Activated T-cell treated with anti-CD3 and anti-CD28 coated beads, Interleukin-2, amount 50 U/mL, for 72 hours (primary cell): Measurements from ENCODE around the gene MAN2A2. TPM values are rescaled to one million over a fixed set of nuclear protein-coding genes. Genes with fewer than 3 reads are reported as not detected.
"Not testable (repeated sequence)": the region's sequence is repeated elsewhere in the genome, so short reads cannot be mapped to it uniquely, and the experiment has no call there.

Experiments used
- ATAC-seq, 2 donors: fragments of 150-1000 bp; cut with Tn5 transposase; replicated peaks in 1 of 2; 2 replicates each; pipeline ENCODE4 v1.10.0; 2021; ENCODE audit warnings: moderate library complexity in 2 of 2, mild to moderate bottlenecking in 1 of 2
- DNase-seq, 2 donors: peaks; one replicate each; pipeline ENCODE4 v3.0.0; 2021 to 2022; ENCODE audit warnings: mixed read lengths in 1 of 2
- H3K27ac Mint-ChIP-seq: one replicate; pipeline ENCODE4 v1.8.0; 2022; ENCODE audit warnings: mild to moderate bottlenecking, moderate library complexity, mixed read lengths
- H3K27me3 Mint-ChIP-seq: one replicate; pipeline ENCODE4 v1.8.0; 2022; ENCODE audit warnings: low read depth, mixed read lengths
- H3K36me3 Mint-ChIP-seq, 2 donors: one replicate each; pipeline ENCODE4 v1.8.0; 2022; ENCODE audit warnings: mixed read lengths in 2 of 2, mild to moderate bottlenecking in 1 of 2; ENCODE audit not compliant: insufficient read depth in 2 of 2
- H3K4me1 Mint-ChIP-seq: one replicate; pipeline ENCODE4 v1.8.0; 2022; ENCODE audit warnings: low read depth, mixed read lengths
- H3K4me3 Mint-ChIP-seq, 2 donors: one replicate each; pipeline ENCODE4 v1.8.0; 2022; ENCODE audit warnings: mild to moderate bottlenecking in 2 of 2, mixed read lengths in 2 of 2, moderate library complexity in 2 of 2
- H3K9me3 Mint-ChIP-seq, 2 donors: one replicate each; pipeline ENCODE4 v1.8.0; 2022; ENCODE audit warnings: mixed read lengths in 2 of 2
- total RNA-seq, 2 donors: library from RNA; stranded (reverse); gene quantifications; one replicate each; pipeline ENCODE4 v1.2.3, GENCODE V29; 2022

Gene MAN2A2
- total RNA-seq, 2 donors from 2014 or later = 159 to 190 TPM

GRCh38 chr15:90906181-90906849 is 3.2 kb downstream of the MAN2A2 start:
- Mint-ChIP-seq H3K4me1 (peaks cover 26% of the 10 kb centered on the region), H3K36me3 (peaks cover 5 to 25% of the 10 kb centered on the region in 2 donors), H3K27me3 (no peaks in the 10 kb centered on the region), H3K9me3 (no peaks in the 10 kb centered on the region), H3K27ac (no peak overlapping the region), H3K4me3 (no peak overlapping the region)
- ATAC-seq = no peak
- peak in 1 of 2 donors; percentile 4 for DNase-seq

- peaks cover 18% of the 10 kb centered on the region for H3K4me1 Mint-ChIP-seq
- no peak overlapping the region for H3K4me3 Mint-ChIP-seq
- no peaks in the 10 kb centered on the region for H3K27me3 Mint-ChIP-seq
- ATAC-seq = no peak
- DNase-seq = no peak
- no peaks in the 10 kb centered on the region for H3K9me3 Mint-ChIP-seq
- H3K27ac Mint-ChIP-seq = no peak overlapping the region
- H3K36me3 Mint-ChIP-seq = peaks cover 5 to 25% of the 10 kb centered on the region in 2 donors
Measured at GRCh38 chr15:90907051-90907660, 4.1 kb downstream of the MAN2A2 start.

- Mint-ChIP-seq H3K4me1 (peaks cover 18% of the 10 kb centered on the region), H3K27me3 (no peaks in the 10 kb centered on the region), H3K4me3 (no peak overlapping the region), H3K27ac (no peak overlapping the region), H3K9me3 (no peaks in the 10 kb centered on the region), H3K36me3 (peaks cover 5 to 26% of the 10 kb centered on the region in 2 donors)
- ATAC-seq (no peak), DNase-seq (no peak)
Measured at GRCh38 chr15:90907838-90908507, 4.9 kb downstream of the MAN2A2 start.

- not testable (repeated sequence) for H3K27me3 Mint-ChIP-seq, DNase-seq, H3K9me3 Mint-ChIP-seq, H3K4me3 Mint-ChIP-seq, H3K27ac Mint-ChIP-seq, ATAC-seq
- H3K36me3 Mint-ChIP-seq = peaks cover 5 to 33% of the 10 kb centered on the region in 2 donors
- peaks cover 13% of the 10 kb centered on the region for H3K4me1 Mint-ChIP-seq
Measured at GRCh38 chr15:90909449-90909848, 6.3 kb downstream of the MAN2A2 start.

GRCh38 chr15:90909976-90910375 is 6.9 kb downstream of the MAN2A2 start:
- no peak for ATAC-seq
- DNase-seq = no peak
- no peak overlapping the region for H3K27ac Mint-ChIP-seq
- peaks cover 5 to 32% of the 10 kb centered on the region in 2 donors for H3K36me3 Mint-ChIP-seq
- H3K9me3 Mint-ChIP-seq = no peaks in the 10 kb centered on the region
- H3K4me1 Mint-ChIP-seq = peaks cover 13% of the 10 kb centered on the region
- H3K4me3 Mint-ChIP-seq = no peak overlapping the region
- H3K27me3 Mint-ChIP-seq = no peaks in the 10 kb centered on the region

GRCh38 chr15:90910441-90911301 is 7.6 kb downstream of the MAN2A2 start:
- Mint-ChIP-seq H3K4me3 (no peak overlapping the region), H3K36me3 (peaks cover 1 to 25% of the 10 kb centered on the region in 2 donors), H3K27ac (no peak overlapping the region), H3K9me3 (no peaks in the 10 kb centered on the region), H3K4me1 (peaks cover 6% of the 10 kb centered on the region), H3K27me3 (no peaks in the 10 kb centered on the region)
- DNase-seq = no peak
- ATAC-seq = no peak

GRCh38 chr15:90911302-90911623 is 8.2 kb downstream of the MAN2A2 start:
- ATAC-seq (no peak), DNase-seq (no peak)
- Mint-ChIP-seq H3K4me1 (peaks cover under 1% of the 10 kb centered on the region), H3K27ac (no peak overlapping the region), H3K4me3 (no peak overlapping the region), H3K36me3 (peaks cover 1 to 20% of the 10 kb centered on the region in 2 donors), H3K9me3 (no peaks in the 10 kb centered on the region), H3K27me3 (no peaks in the 10 kb centered on the region)

- H3K36me3 Mint-ChIP-seq = peaks cover 3 to 21% of the 10 kb centered on the region in 2 donors
- no peaks in the 10 kb centered on the region for H3K27me3 Mint-ChIP-seq
- ATAC-seq (no peak), DNase-seq (no peak)
- no peaks in the 10 kb centered on the region for H3K4me1 Mint-ChIP-seq
- no peak overlapping the region for H3K27ac Mint-ChIP-seq
- H3K9me3 Mint-ChIP-seq = no peaks in the 10 kb centered on the region
- H3K4me3 Mint-ChIP-seq = no peak overlapping the region
Measured at GRCh38 chr15:90911906-90912769, 9.0 kb downstream of the MAN2A2 start.

- Mint-ChIP-seq H3K4me1 (no peaks in the 10 kb centered on the region), H3K9me3 (no peaks in the 10 kb centered on the region), H3K36me3 (peaks cover 3 to 22% of the 10 kb centered on the region in 2 donors), H3K27ac (no peak overlapping the region), H3K27me3 (no peaks in the 10 kb centered on the region), H3K4me3 (no peak overlapping the region)
- ATAC-seq (no peak), DNase-seq (no peak)
Measured at GRCh38 chr15:90912770-90913075, 9.6 kb downstream of the MAN2A2 start.

- H3K4me3 Mint-ChIP-seq = no peak overlapping the region
- no peak for DNase-seq
- no peak for ATAC-seq
- H3K9me3 Mint-ChIP-seq = no peaks in the 10 kb centered on the region
- H3K27ac Mint-ChIP-seq = no peak overlapping the region
- peaks cover 3 to 24% of the 10 kb centered on the region in 2 donors for H3K36me3 Mint-ChIP-seq
- H3K4me1 Mint-ChIP-seq = no peaks in the 10 kb centered on the region
- no peaks in the 10 kb centered on the region for H3K27me3 Mint-ChIP-seq
Measured at GRCh38 chr15:90913398-90913944, 10.4 kb downstream of the MAN2A2 start.

- Mint-ChIP-seq H3K4me3 (no peak overlapping the region), H3K27me3 (no peaks in the 10 kb centered on the region), H3K9me3 (no peaks in the 10 kb centered on the region), H3K4me1 (no peaks in the 10 kb centered on the region), H3K36me3 (peaks cover 3 to 22% of the 10 kb centered on the region in 2 donors), H3K27ac (no peak overlapping the region)
- no peak for ATAC-seq
- DNase-seq = no peak
Measured at GRCh38 chr15:90914305-90915080, 11.4 kb downstream of the MAN2A2 start.
